HG03575 (cell line): Measurements from ENCODE around the gene SESTD1.
"Not testable (repeated sequence)": the region's sequence is repeated elsewhere in the genome, so short reads cannot be mapped to it uniquely, and the experiment has no call there.

Experiments used
- ATAC-seq: cut with Tn5 transposase; IDR thresholded peaks from one replicate; pipeline ENCODE4 v1.9.1; 2021; ENCODE audit not compliant: unreplicated experiment, insufficient number of reproducible peaks, low FRiP score; ENCODE audit errors: extremely low read depth

The SESTD1 gene

GRCh38 chr2:179137200-179137759, 127.4 kb downstream of the SESTD1 start:
- ATAC-seq, result no peak

GRCh38 chr2:179133016-179133415, 131.6 kb downstream of the SESTD1 start:
- no peak for ATAC-seq

- ATAC-seq, result no peak
Measured at GRCh38 chr2:179132076-179132475, 132.6 kb downstream of the SESTD1 start.

- ATAC-seq, result no peak
Measured at GRCh38 chr2:179130560-179130959, 134.1 kb downstream of the SESTD1 start.

GRCh38 chr2:179129574-179130238, 134.9 kb downstream of the SESTD1 start:
- no peak for ATAC-seq

- ATAC-seq, result no peak
Measured at GRCh38 chr2:179125404-179125803, 139.2 kb downstream of the SESTD1 start.

- no peak for ATAC-seq
Measured at GRCh38 chr2:179124282-179124681, 140.3 kb downstream of the SESTD1 start.

- ATAC-seq, result no peak
Measured at GRCh38 chr2:179123272-179123662, 141.4 kb downstream of the SESTD1 start.

GRCh38 chr2:179107737-179108136, 156.9 kb downstream of the SESTD1 start:
- ATAC-seq, result peak; percentile 45

- ATAC-seq, result no peak
Measured at GRCh38 chr2:179106676-179107428, 157.8 kb downstream of the SESTD1 start.

- no peak for ATAC-seq
Measured at GRCh38 chr2:179106342-179106675, 158.3 kb downstream of the SESTD1 start.

- ATAC-seq, result no peak
Measured at GRCh38 chr2:179104736-179105135, 159.9 kb downstream of the SESTD1 start.

GRCh38 chr2:179098080-179098689, 166.4 kb downstream of the SESTD1 start:
- no peak for ATAC-seq

GRCh38 chr2:179097131-179097530, 167.5 kb downstream of the SESTD1 start:
- ATAC-seq, result no peak

- ATAC-seq, result peak; percentile 88
Measured at GRCh38 chr2:179096090-179096489, 168.5 kb downstream of the SESTD1 start.

- ATAC-seq, result not testable (repeated sequence)
Measured at GRCh38 chr2:179092912-179093311, 171.7 kb downstream of the SESTD1 start.

GRCh38 chr2:179082697-179083096, 181.9 kb downstream of the SESTD1 start:
- ATAC-seq, result no peak

GRCh38 chr2:179081954-179082353, 182.7 kb downstream of the SESTD1 start:
- no peak for ATAC-seq

GRCh38 chr2:179072527-179072926, 192.1 kb downstream of the SESTD1 start:
- ATAC-seq, result no peak

GRCh38 chr2:179071810-179072355, 192.7 kb downstream of the SESTD1 start:
- no peak for ATAC-seq
